ENCODE measurements around the gene C1orf35. TPM values are rescaled to one million over a fixed set of nuclear protein-coding genes. Genes with fewer than 3 reads are reported as not detected.

Gene C1orf35
- total and polyA plus RNA-seq, 9 of the 15 experiments (the other 6 are each of a cell fraction or from before 2014, with no cell fraction given), result 3.2 to 48.7 (median 12.5) TPM

GRCh38 chr1:228105996-228106799, 3.1 kb upstream of the C1orf35 start:
- Histone ChIP-seq H3K27ac (ENCODE audit: extremely low read depth, low read depth, low read length) (no peak overlapping the region), H3K4me3 (no peak overlapping the region), H4K20me1 (replicated peaks; ENCODE audit: control insufficient read depth, insufficient read depth, low read length) (0 out of 2 replicates have a peak, but pooled peaks cover 4% of the 10 kb centered on the region), H3K27me3 (ENCODE audit: control insufficient read depth in 2 of 2, insufficient read depth in 2 of 2, low read length in 2 of 2) (no peaks in the 10 kb centered on the region), H3K4me1 (replicated peaks in 1 of 2; ENCODE audit: control insufficient read depth in 2 of 2, insufficient read depth in 2 of 2, low read length in 2 of 2) (peaks cover 30 to 71% of the 10 kb centered on the region in 2 experiments), H3K9me3 (replicated peaks; ENCODE audit: control insufficient read depth, insufficient read depth, low read depth, low read length) (peaks cover 5% of the 10 kb centered on the region; the same call in 1 of the 2 replicates), H3K36me3 (ENCODE audit: control insufficient read depth, insufficient read depth, low read length) (peaks cover 33% of the 10 kb centered on the region; the same call in 2 of the 3 replicates), H2AFZ (ENCODE audit: low read depth, low read length) (no peak overlapping the region), H3K4me2 (ENCODE audit: insufficient read depth, low read length) (no peak overlapping the region), H3K79me2 (ENCODE audit: control insufficient read depth, insufficient read depth, low read length) (peaks cover 55% of the 10 kb centered on the region), H3K9me1 (ENCODE audit: control insufficient read depth, insufficient read depth, low read length) (no peaks in the 10 kb centered on the region), H3K9ac (ENCODE audit: insufficient read depth in 1 of 2, low read depth in 2 of 2, low read length in 2 of 2) (0 out of 4 replicates have a peak overlapping the region, but pooled peaks of 1 of the 2 experiments have one; percentile 19)
- ChIA-PET CTCF (ENCODE audit: low intra/inter-chr PET ratio) (no interaction called here), POLR2A (interaction anchor here (0.6 to 2.1 kb wide), 10 partner anchors 8 to 395 kb away, joined by 3 to 13 read pairs (median 3); partner anchors contain the start of gene ARF1)
- DNase-seq (ENCODE audit: extremely low read depth in 1 of 4, low spot score in 3 of 4) (peak in 1 of 4 experiments; percentile 3), FAIRE-seq (no peak), ATAC-seq (no peak)
- intact Hi-C loops (cut with micrococcal nuclease), result no loop called here
- 71% methylated on average over 8 of the region's 8 CpGs for WGBS (ENCODE audit: insufficient coverage, low coverage, missing lambda C conversion rate)
- in situ Hi-C loops (cut with MboI), result no loop called here
- BruUV-seq (replicated peaks), result no TSS peak
- TF ChIP-seq MAX (CRISPR knock-in tag; IDR thresholded peaks at IDR 0.05), result 0 out of 2 replicates have a peak, but pooled peaks have one; percentile 18
- 0 out of 2 replicates have a peak, but pooled peaks have one; percentile 12 for TF ChIP-seq RBFOX2 (IDR thresholded peaks at IDR 0.05; ENCODE audit: low read depth, low read length)
- no peak for TF ChIP-seq RBM22 (IDR thresholded peaks at IDR 0.05; ENCODE audit: low read depth, low read length, poor library complexity, severe bottlenecking)
- TF ChIP-seq ZFP36 (IDR thresholded peaks at IDR 0.05; ENCODE audit: low read depth, low read length, partially characterized antibody), result no peak
- no peak for TF ChIP-seq RBM14 (IDR thresholded peaks at IDR 0.05; ENCODE audit: borderline replicate concordance, insufficient read depth, low read depth, low read length)
- no peak for TF ChIP-seq PHF20 (IDR thresholded peaks at IDR 0.05; ENCODE audit: partially characterized antibody)
- TF ChIP-seq POLR2G (IDR thresholded peaks at IDR 0.05; ENCODE audit: low read depth, low read length), result 0 out of 2 replicates have a peak, but pooled peaks have one; percentile 19
- TF ChIP-seq MEF2A (IDR thresholded peaks at IDR 0.05; ENCODE audit: control insufficient read depth, low read depth, low read length), result no peak
- no peak for TF ChIP-seq TGIF2 (CRISPR knock-in tag; IDR thresholded peaks at IDR 0.05)
- TF ChIP-seq CREB3L1 (IDR thresholded peaks at IDR 0.05; ENCODE audit: borderline replicate concordance, low read depth), result no peak
- TF ChIP-seq NR3C1 (CRISPR knock-in tag; IDR thresholded peaks at IDR 0.05), result no peak
